ENCODE results near the gene DHRS7B.
"Not testable (repeated sequence)": the region's sequence is repeated elsewhere in the genome, so short reads cannot be mapped to it uniquely, and the experiment has no call there.

The DHRS7B gene

GRCh38 chr17:21223086-21223485 lies 96.3 kb downstream of the DHRS7B start:
- no peak overlapping the region for H3K27ac ChIP-seq (ENCODE audit: low read depth, low read length)
- no peak overlapping the region for H2BK120ac ChIP-seq (ENCODE audit: low read depth, low read length)
- H2AK5ac ChIP-seq (ENCODE audit: low read length) = no peak overlapping the region
- H3K9ac ChIP-seq (ENCODE audit: low read length) = no peak overlapping the region
- no peak overlapping the region for H3K56ac ChIP-seq (ENCODE audit: low read length)
- no peaks in the 10 kb centered on the region for H3K27me3 ChIP-seq (ENCODE audit: insufficient read depth, low read length, poor library complexity)
- H4K8ac ChIP-seq (ENCODE audit: low read depth, low read length) = no peak overlapping the region
- H3K4me1 ChIP-seq (ENCODE audit: control insufficient read depth, low read depth, low read length) = no peaks in the 10 kb centered on the region
- H3K23ac ChIP-seq (ENCODE audit: low read length) = no peak overlapping the region
- no peak overlapping the region for H3K18ac ChIP-seq (ENCODE audit: low read length)
- no peak overlapping the region for H3K4me3 ChIP-seq (ENCODE audit: low read length)
- H4K5ac ChIP-seq (ENCODE audit: low read length) = no peak overlapping the region
- H2BK15ac ChIP-seq (replicated peaks; ENCODE audit: low read depth) = no peak overlapping the region
- no CpG with 5 or more reads among the region's 6 CpGs for WGBS (ENCODE audit: extremely low coverage, insufficient coverage, low lambda C conversion rate)
- H3K4me2 ChIP-seq (ENCODE audit: low read length) = no peak overlapping the region
- no peaks in the 10 kb centered on the region for H3K79me2 ChIP-seq (ENCODE audit: control insufficient read depth, insufficient read depth, low read length)
- H2BK5ac ChIP-seq (ENCODE audit: low read length) = no peak overlapping the region
- no peaks in the 10 kb centered on the region for H3K36me3 ChIP-seq (ENCODE audit: control insufficient read depth, insufficient read depth, low read length)
- DNase-seq = no peak
- no peak overlapping the region for H3K4ac ChIP-seq (ENCODE audit: low read depth, low read length)
- H3K79me1 ChIP-seq (ENCODE audit: low read length) = no peaks in the 10 kb centered on the region

GRCh38 chr17:21227277-21227676 lies 100.5 kb downstream of the DHRS7B start:
- H2BK120ac ChIP-seq (ENCODE audit: low read depth, low read length); H3K27ac ChIP-seq (ENCODE audit: low read depth, low read length); H3K79me2 ChIP-seq (ENCODE audit: control insufficient read depth, insufficient read depth, low read length); H3K4me2 ChIP-seq (ENCODE audit: low read length); H3K79me1 ChIP-seq (ENCODE audit: low read length); H2BK5ac ChIP-seq (ENCODE audit: low read length); H4K8ac ChIP-seq (ENCODE audit: low read depth, low read length); H3K36me3 ChIP-seq (ENCODE audit: control insufficient read depth, insufficient read depth, low read length); H3K9ac ChIP-seq (ENCODE audit: low read length); DNase-seq; H3K4ac ChIP-seq (ENCODE audit: low read depth, low read length); H3K23ac ChIP-seq (ENCODE audit: low read length); H3K4me1 ChIP-seq (ENCODE audit: control insufficient read depth, low read depth, low read length); H2BK15ac ChIP-seq (replicated peaks; ENCODE audit: low read depth); H3K18ac ChIP-seq (ENCODE audit: low read length); H3K56ac ChIP-seq (ENCODE audit: low read length); H2AK5ac ChIP-seq (ENCODE audit: low read length); H3K4me3 ChIP-seq (ENCODE audit: low read length); H4K5ac ChIP-seq (ENCODE audit: low read length); H3K27me3 ChIP-seq (ENCODE audit: insufficient read depth, low read length, poor library complexity): not testable (repeated sequence)
- no CpG with 5 or more reads among the region's 11 CpGs for WGBS (ENCODE audit: extremely low coverage, insufficient coverage, low lambda C conversion rate)

- no peak overlapping the region for H3K4ac ChIP-seq (ENCODE audit: low read depth, low read length)
- DNase-seq = no peak
- no peak overlapping the region for H3K4me2 ChIP-seq (ENCODE audit: low read length)
- no peak overlapping the region for H4K8ac ChIP-seq (ENCODE audit: low read depth, low read length)
- H3K27ac ChIP-seq (ENCODE audit: low read depth, low read length) = no peak overlapping the region
- H3K9ac ChIP-seq (ENCODE audit: low read length) = no peak overlapping the region
- H3K23ac ChIP-seq (ENCODE audit: low read length) = no peak overlapping the region
- H3K56ac ChIP-seq (ENCODE audit: low read length) = no peak overlapping the region
- no peak overlapping the region for H2BK120ac ChIP-seq (ENCODE audit: low read depth, low read length)
- H3K79me1 ChIP-seq (ENCODE audit: low read length) = no peaks in the 10 kb centered on the region
- no peak overlapping the region for H3K18ac ChIP-seq (ENCODE audit: low read length)
- no peak overlapping the region for H2AK5ac ChIP-seq (ENCODE audit: low read length)
- H2BK5ac ChIP-seq (ENCODE audit: low read length) = no peak overlapping the region
- no peaks in the 10 kb centered on the region for H3K4me1 ChIP-seq (ENCODE audit: control insufficient read depth, low read depth, low read length)
- H3K4me3 ChIP-seq (ENCODE audit: low read length) = no peak overlapping the region
- no peaks in the 10 kb centered on the region for H3K79me2 ChIP-seq (ENCODE audit: control insufficient read depth, insufficient read depth, low read length)
- H3K36me3 ChIP-seq (ENCODE audit: control insufficient read depth, insufficient read depth, low read length) = no peaks in the 10 kb centered on the region
- H2BK15ac ChIP-seq (replicated peaks; ENCODE audit: low read depth) = no peak overlapping the region
- WGBS (ENCODE audit: extremely low coverage, insufficient coverage, low lambda C conversion rate) = no CpG with 5 or more reads among the region's 4 CpGs
- no peak overlapping the region for H4K5ac ChIP-seq (ENCODE audit: low read length)
- H3K27me3 ChIP-seq (ENCODE audit: insufficient read depth, low read length, poor library complexity) = no peaks in the 10 kb centered on the region
Measured at GRCh38 chr17:21228111-21228510, 101.3 kb downstream of the DHRS7B start.

DNA sequence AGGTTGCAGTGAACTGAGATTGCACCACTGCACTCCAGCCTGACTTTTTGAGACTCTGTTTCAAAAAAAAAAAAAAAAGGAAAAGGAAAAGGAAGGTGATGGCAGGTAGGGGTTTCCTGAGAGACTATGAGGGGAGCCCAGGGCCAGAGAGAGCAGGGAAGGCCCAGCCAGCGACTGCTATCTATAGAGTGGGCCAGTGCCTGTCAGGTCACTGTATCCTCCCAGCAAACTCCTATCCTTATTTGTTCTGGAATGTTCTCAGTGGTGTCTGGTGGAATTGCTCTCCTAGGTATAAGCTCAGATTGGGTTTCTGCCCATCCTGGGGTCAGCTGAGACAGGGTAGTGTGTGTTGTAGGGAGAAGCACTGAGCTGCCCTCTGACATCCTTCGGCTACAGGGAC lies 102.1 kb downstream of the DHRS7B start:
- H4K8ac ChIP-seq (ENCODE audit: low read depth, low read length) = no peak overlapping the region
- no peak overlapping the region for H2AK5ac ChIP-seq (ENCODE audit: low read length)
- no peak overlapping the region for H3K56ac ChIP-seq (ENCODE audit: low read length)
- no peak overlapping the region for H3K4me3 ChIP-seq (ENCODE audit: low read length)
- H3K4me2 ChIP-seq (ENCODE audit: low read length) = no peak overlapping the region
- no peak overlapping the region for H2BK15ac ChIP-seq (replicated peaks; ENCODE audit: low read depth)
- H3K79me1 ChIP-seq (ENCODE audit: low read length) = no peaks in the 10 kb centered on the region
- H3K36me3 ChIP-seq (ENCODE audit: control insufficient read depth, insufficient read depth, low read length) = no peaks in the 10 kb centered on the region
- no peaks in the 10 kb centered on the region for H3K4me1 ChIP-seq (ENCODE audit: control insufficient read depth, low read depth, low read length)
- no CpG with 5 or more reads among the region's 2 CpGs for WGBS (ENCODE audit: extremely low coverage, insufficient coverage, low lambda C conversion rate)
- H3K18ac ChIP-seq (ENCODE audit: low read length) = no peak overlapping the region
- H2BK5ac ChIP-seq (ENCODE audit: low read length) = no peak overlapping the region
- H2BK120ac ChIP-seq (ENCODE audit: low read depth, low read length) = no peak overlapping the region
- no peaks in the 10 kb centered on the region for H3K27me3 ChIP-seq (ENCODE audit: insufficient read depth, low read length, poor library complexity)
- no peak overlapping the region for H3K4ac ChIP-seq (ENCODE audit: low read depth, low read length)
- DNase-seq = no peak
- H3K9ac ChIP-seq (ENCODE audit: low read length) = no peak overlapping the region
- H3K79me2 ChIP-seq (ENCODE audit: control insufficient read depth, insufficient read depth, low read length) = no peaks in the 10 kb centered on the region
- no peak overlapping the region for H3K27ac ChIP-seq (ENCODE audit: low read depth, low read length)
- H3K23ac ChIP-seq (ENCODE audit: low read length) = no peak overlapping the region
- no peak overlapping the region for H4K5ac ChIP-seq (ENCODE audit: low read length)

DNA sequence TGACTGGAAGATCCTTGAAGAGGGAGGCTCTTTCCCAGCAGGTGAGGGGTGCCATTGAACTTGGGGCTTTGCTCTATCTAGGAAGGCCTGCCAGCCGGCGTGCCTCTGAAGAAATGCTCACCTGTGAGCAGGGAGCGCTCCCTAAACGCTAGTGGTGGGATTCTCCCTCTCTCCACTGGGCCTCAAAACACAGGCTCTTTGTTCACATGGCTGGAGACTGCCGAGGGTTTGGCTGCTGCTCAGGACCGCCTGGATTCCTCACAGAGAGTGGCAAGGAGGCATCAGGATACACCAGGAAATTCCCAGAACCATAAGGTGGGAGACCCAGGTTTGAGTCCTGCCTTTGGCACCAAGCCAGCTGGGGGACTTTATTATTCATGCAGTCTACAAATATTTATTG lies 104.8 kb downstream of the DHRS7B start:
- Histone ChIP-seq H3K4ac (ENCODE audit: low read depth, low read length) (no peak overlapping the region), H3K79me1 (ENCODE audit: low read length) (no peaks in the 10 kb centered on the region), H3K9ac (ENCODE audit: low read length) (no peak overlapping the region), H2BK15ac (replicated peaks; ENCODE audit: low read depth) (no peak overlapping the region), H2AK5ac (ENCODE audit: low read length) (no peak overlapping the region), H3K4me3 (ENCODE audit: low read length) (no peak overlapping the region), H4K5ac (ENCODE audit: low read length) (no peak overlapping the region), H3K79me2 (ENCODE audit: control insufficient read depth, insufficient read depth, low read length) (no peaks in the 10 kb centered on the region), H3K56ac (ENCODE audit: low read length) (no peak overlapping the region), H4K8ac (ENCODE audit: low read depth, low read length) (no peak overlapping the region), H2BK120ac (ENCODE audit: low read depth, low read length) (no peak overlapping the region), H3K18ac (ENCODE audit: low read length) (no peak overlapping the region), H3K27ac (ENCODE audit: low read depth, low read length) (no peak overlapping the region), H3K36me3 (ENCODE audit: control insufficient read depth, insufficient read depth, low read length) (no peaks in the 10 kb centered on the region), H3K4me2 (ENCODE audit: low read length) (no peak overlapping the region), H3K4me1 (ENCODE audit: control insufficient read depth, low read depth, low read length) (no peaks in the 10 kb centered on the region), H3K27me3 (ENCODE audit: insufficient read depth, low read length, poor library complexity) (no peaks in the 10 kb centered on the region), H2BK5ac (ENCODE audit: low read length) (no peak overlapping the region), H3K23ac (ENCODE audit: low read length) (no peak overlapping the region)
- DNase-seq = no peak
- WGBS (ENCODE audit: extremely low coverage, insufficient coverage, low lambda C conversion rate) = no CpG with 5 or more reads among the region's 6 CpGs

DNA sequence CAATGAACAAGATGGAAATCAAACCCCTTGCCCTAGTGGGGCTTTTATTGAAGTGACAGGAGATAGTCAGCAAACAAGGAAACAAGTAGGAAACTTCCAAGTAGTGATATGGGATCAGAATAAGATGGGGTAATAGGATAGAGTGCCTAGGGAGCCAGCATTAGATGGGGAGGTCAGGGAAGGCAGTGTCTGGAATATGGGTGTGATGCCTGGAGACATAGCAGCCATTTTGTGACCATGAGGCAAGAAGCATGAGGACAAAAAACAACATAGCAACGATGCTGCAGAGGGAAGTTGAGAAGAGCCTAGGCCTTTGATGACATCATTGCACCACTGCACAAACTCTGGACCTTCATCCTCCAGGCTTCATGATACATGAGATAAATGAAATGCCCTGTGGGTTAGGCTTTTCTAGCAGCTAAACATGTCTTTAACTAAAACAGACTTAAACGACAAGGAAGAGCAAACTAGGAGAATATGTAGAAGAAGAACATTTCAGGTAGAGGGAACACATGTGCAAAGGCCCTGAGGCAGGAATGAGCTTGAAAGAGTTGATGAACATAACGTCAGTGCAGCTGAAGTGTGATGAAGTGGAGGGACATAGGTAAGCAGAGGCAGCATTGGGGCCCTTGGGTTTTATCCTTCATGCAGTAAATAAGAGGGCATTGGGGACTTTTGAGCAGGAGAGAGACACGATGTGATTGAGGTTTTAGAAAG lies 105.4 kb downstream of the DHRS7B start:
- no peak overlapping the region for H2BK15ac ChIP-seq (replicated peaks; ENCODE audit: low read depth)
- H3K27ac ChIP-seq (ENCODE audit: low read depth, low read length) = no peak overlapping the region
- no peak overlapping the region for H3K4ac ChIP-seq (ENCODE audit: low read depth, low read length)
- no CpG with 5 or more reads among the region's 4 CpGs for WGBS (ENCODE audit: extremely low coverage, insufficient coverage, low lambda C conversion rate)
- no peak overlapping the region for H3K56ac ChIP-seq (ENCODE audit: low read length)
- no peak overlapping the region for H4K8ac ChIP-seq (ENCODE audit: low read depth, low read length)
- no peak overlapping the region for H3K18ac ChIP-seq (ENCODE audit: low read length)
- no peaks in the 10 kb centered on the region for H3K4me1 ChIP-seq (ENCODE audit: control insufficient read depth, low read depth, low read length)
- DNase-seq = no peak
- no peak overlapping the region for H2BK120ac ChIP-seq (ENCODE audit: low read depth, low read length)
- H3K79me1 ChIP-seq (ENCODE audit: low read length) = no peaks in the 10 kb centered on the region
- H3K9ac ChIP-seq (ENCODE audit: low read length) = no peak overlapping the region
- no peak overlapping the region for H2BK5ac ChIP-seq (ENCODE audit: low read length)
- no peak overlapping the region for H2AK5ac ChIP-seq (ENCODE audit: low read length)
- no peak overlapping the region for H3K4me3 ChIP-seq (ENCODE audit: low read length)
- no peak overlapping the region for H4K5ac ChIP-seq (ENCODE audit: low read length)
- H3K79me2 ChIP-seq (ENCODE audit: control insufficient read depth, insufficient read depth, low read length) = no peaks in the 10 kb centered on the region
- no peaks in the 10 kb centered on the region for H3K27me3 ChIP-seq (ENCODE audit: insufficient read depth, low read length, poor library complexity)
- no peak overlapping the region for H3K4me2 ChIP-seq (ENCODE audit: low read length)
- no peak overlapping the region for H3K23ac ChIP-seq (ENCODE audit: low read length)
- no peaks in the 10 kb centered on the region for H3K36me3 ChIP-seq (ENCODE audit: control insufficient read depth, insufficient read depth, low read length)
